ENCODE results near the gene EPS15. TPM values are rescaled to one million over a fixed set of nuclear protein-coding genes. Genes with fewer than 3 reads are reported as not detected.
"Not testable (repeated sequence)": the region's sequence is repeated elsewhere in the genome, so short reads cannot be mapped to it uniquely, and the experiment has no call there.

EPS15 gene
- total RNA-seq, 1 donor from 2014 or later: 81.4 TPM

DNA sequence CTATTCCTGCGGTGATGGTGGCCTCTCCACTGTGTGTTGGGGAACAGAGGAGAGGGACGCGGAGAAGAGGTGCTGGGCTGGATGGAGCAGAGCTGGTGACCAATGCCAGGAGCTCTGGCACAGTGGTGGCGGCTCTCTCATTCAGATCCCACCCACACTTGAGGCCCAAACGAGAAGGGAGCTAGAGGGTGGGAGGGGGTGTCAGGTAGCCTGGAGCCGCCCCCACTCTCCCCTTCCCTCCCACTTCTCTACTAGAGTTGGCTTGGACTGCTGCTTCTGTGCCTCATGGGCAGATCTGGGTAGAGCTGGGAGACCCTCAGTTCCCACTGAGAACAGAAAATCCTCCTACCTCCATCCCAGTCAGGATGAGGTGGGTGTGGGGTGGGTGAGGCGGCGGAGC, 192.2 kb downstream of the EPS15 start:
- H3K27ac Mint-ChIP-seq (ENCODE audit: unreplicated experiment): no peak overlapping the region
- DNase-seq (ENCODE audit: low spot score): peak; percentile 66
- TF ChIP-seq, protein P1, sequence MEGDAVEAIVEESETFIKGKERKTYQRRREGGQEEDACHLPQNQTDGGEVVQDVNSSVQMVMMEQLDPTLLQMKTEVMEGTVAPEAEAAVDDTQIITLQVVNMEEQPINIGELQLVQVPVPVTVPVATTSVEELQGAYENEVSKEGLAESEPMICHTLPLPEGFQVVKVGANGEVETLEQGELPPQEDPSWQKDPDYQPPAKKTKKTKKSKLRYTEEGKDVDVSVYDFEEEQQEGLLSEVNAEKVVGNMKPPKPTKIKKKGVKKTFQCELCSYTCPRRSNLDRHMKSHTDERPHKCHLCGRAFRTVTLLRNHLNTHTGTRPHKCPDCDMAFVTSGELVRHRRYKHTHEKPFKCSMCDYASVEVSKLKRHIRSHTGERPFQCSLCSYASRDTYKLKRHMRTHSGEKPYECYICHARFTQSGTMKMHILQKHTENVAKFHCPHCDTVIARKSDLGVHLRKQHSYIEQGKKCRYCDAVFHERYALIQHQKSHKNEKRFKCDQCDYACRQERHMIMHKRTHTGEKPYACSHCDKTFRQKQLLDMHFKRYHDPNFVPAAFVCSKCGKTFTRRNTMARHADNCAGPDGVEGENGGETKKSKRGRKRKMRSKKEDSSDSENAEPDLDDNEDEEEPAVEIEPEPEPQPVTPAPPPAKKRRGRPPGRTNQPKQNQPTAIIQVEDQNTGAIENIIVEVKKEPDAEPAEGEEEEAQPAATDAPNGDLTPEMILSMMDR (IDR thresholded peaks at IDR 0.05): no peak
- no peaks in the 10 kb centered on the region for H3K36me3 Mint-ChIP-seq (ENCODE audit: low read depth)
- H3K4me3 Mint-ChIP-seq (ENCODE audit: unreplicated experiment): no peak overlapping the region
- no peaks in the 10 kb centered on the region for H3K9me3 Mint-ChIP-seq (ENCODE audit: low read depth)
- H3K4me1 Mint-ChIP-seq (ENCODE audit: low read depth): peaks cover 33% of the 10 kb centered on the region
- H3K27me3 Mint-ChIP-seq (ENCODE audit: low read depth): no peaks in the 10 kb centered on the region

DNA sequence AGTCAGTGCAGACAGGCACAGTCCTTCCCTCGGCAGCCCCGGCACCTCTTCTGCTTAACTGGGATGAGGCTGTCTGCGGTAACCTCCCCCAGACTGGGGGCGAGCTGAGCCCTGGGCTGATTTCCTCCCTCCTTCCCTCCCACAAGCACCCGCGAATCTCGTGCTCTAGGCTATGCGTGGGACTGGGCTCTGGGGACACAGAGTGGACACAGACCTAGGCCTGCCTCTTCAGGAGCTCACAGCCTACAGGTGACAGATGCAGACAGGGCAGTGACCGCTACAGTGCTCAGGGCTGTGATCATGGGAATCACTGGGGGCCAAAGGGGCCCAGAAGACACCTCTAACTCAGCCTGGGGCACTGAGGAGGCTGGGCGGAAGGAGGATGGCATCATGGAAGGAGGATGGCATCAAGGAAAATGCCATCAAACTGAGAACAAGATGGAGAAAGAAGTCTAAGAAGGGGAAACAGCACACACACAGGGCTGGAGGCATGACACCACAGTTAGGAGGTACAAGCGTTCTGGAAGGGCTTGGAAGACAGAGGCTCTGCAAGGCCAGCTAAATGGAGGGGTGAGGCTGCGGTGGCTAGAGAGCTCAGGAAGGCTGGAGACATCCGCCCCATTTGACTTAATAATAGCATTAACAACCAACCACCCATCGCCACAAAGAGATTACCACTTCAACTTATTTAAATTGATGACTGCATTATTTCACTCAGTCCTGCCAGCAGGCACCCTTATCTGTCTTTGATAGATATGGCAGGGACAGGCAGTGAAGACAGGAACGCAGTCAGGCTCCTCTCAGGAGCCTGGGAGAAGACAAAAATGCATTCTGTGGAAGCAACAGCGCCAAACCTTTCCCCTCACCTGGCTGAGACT, 192.9 kb downstream of the EPS15 start:
- Mint-ChIP-seq H3K4me1 (ENCODE audit: low read depth) (peaks cover 26% of the 10 kb centered on the region), H3K9me3 (ENCODE audit: low read depth) (no peaks in the 10 kb centered on the region), H3K27me3 (ENCODE audit: low read depth) (no peaks in the 10 kb centered on the region), H3K36me3 (ENCODE audit: low read depth) (no peaks in the 10 kb centered on the region), H3K27ac (ENCODE audit: unreplicated experiment) (no peak overlapping the region), H3K4me3 (ENCODE audit: unreplicated experiment) (no peak overlapping the region)
- DNase-seq (ENCODE audit: low spot score): peak; percentile 71
- TF ChIP-seq, protein P1 (IDR thresholded peaks at IDR 0.05): no peak

DNA sequence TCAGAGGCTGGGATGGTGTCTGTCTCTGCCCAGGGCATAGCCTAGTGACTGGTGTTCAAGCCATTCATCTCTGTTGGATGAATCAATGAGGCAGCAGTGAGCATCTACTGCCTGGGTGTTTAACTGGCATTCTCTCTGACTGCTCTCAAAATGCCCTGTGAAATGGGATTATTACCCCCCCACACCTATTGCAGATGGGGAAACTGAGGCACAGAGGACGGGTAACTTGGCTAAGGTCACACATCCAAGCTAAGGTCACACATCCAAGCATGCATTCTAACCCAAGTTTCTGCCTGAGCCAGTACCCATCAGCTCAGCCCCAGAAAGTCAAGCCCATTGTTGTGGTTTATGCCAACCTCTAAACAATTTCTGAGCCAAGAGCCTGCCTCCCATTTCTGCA, 193.7 kb downstream of the EPS15 start:
- Mint-ChIP-seq H3K36me3 (ENCODE audit: low read depth) (no peaks in the 10 kb centered on the region), H3K27me3 (ENCODE audit: low read depth) (no peaks in the 10 kb centered on the region), H3K9me3 (ENCODE audit: low read depth) (no peaks in the 10 kb centered on the region), H3K4me1 (ENCODE audit: low read depth) (peaks cover 21% of the 10 kb centered on the region), H3K27ac (ENCODE audit: unreplicated experiment) (no peak overlapping the region), H3K4me3 (ENCODE audit: unreplicated experiment) (no peak overlapping the region)
- no peak for DNase-seq (ENCODE audit: low spot score)
- TF ChIP-seq, protein P1 (IDR thresholded peaks at IDR 0.05): no peak

DNA sequence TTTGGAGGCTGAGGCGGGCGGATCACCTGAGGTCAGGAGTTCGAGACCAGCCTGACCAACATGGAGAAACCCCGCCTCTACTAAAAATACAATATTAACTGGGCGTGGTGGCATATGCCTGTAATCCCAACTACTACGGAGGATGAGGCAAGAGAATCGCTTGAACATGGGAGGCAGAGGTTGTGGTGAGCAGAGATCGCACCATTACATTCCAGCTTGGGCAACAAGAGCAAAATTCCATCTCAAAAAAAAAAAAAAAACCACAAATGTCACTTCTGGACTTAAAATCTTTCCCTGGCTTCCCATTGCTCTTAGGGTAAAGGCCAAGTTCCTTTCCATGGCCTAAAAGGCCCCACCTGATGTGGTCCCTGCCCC, 194.1 kb downstream of the EPS15 start:
- peaks cover 21% of the 10 kb centered on the region for H3K4me1 Mint-ChIP-seq (ENCODE audit: low read depth)
- not testable (repeated sequence) for H3K27me3 Mint-ChIP-seq (ENCODE audit: low read depth); H3K27ac Mint-ChIP-seq (ENCODE audit: unreplicated experiment); DNase-seq (ENCODE audit: low spot score); H3K4me3 Mint-ChIP-seq (ENCODE audit: unreplicated experiment); H3K36me3 Mint-ChIP-seq (ENCODE audit: low read depth); H3K9me3 Mint-ChIP-seq (ENCODE audit: low read depth)

DNA sequence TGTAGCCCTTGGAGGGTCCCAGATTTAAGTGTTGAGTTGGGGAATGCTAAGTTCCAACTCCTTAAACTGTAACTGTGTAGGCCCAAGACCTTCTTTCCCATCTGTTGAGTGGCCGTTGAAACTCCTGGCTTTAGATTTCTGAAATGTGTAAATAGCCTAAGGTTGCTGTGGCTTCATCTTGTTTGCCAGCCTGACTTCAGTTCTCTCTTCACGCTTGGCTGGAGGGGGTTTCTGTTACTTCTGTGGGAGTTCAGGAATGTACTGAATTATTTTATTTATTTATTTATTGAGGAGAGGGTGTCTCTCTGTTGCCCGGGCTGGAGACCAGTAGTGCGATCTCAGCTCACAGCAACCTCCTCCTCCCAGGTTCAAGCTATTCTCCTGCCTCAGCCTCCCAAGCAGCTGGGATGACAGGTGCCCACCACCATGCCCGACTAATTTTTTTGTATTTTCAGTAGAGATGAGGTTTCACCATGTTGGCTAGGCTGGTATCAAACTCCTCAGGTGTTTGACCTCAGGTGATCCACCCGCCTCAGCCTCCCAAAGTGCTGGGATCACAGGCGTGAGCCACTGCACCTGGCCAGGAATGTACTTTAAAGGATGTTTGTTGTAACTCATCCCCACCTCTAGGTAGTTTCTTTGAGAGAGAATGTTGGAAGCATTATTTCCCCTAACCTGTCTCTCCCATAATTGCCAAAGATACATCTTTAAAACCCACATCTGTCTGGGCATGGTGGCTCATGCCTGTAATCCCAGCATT, 194.6 kb downstream of the EPS15 start:
- no peaks in the 10 kb centered on the region for H3K36me3 Mint-ChIP-seq (ENCODE audit: low read depth)
- TF ChIP-seq, protein P1 (IDR thresholded peaks at IDR 0.05): no peak
- H3K4me3 Mint-ChIP-seq (ENCODE audit: unreplicated experiment): no peak overlapping the region
- H3K27ac Mint-ChIP-seq (ENCODE audit: unreplicated experiment): no peak overlapping the region
- DNase-seq (ENCODE audit: low spot score): peak; percentile 19
- no peaks in the 10 kb centered on the region for H3K27me3 Mint-ChIP-seq (ENCODE audit: low read depth)
- no peaks in the 10 kb centered on the region for H3K9me3 Mint-ChIP-seq (ENCODE audit: low read depth)
- H3K4me1 Mint-ChIP-seq (ENCODE audit: low read depth): peaks cover 16% of the 10 kb centered on the region
